GM23338 (cell line): ENCODE results near the gene FARP1.

ENCODE experiments used
- CTCF ChIP-seq, 2 experiments: fragments of 200-600 bp in 1 of 2; sonication (generic) in 1 of 2; conservative IDR thresholded peaks; 2 replicates each; pipeline versions ENCODE4 v1.5.1 to v1.6.1; 2016 to 2017; ENCODE audit warnings: antibody characterized with exemption in 2 of 2, low read depth in 2 of 2, mild to moderate bottlenecking in 2 of 2, moderate library complexity in 1 of 2
- ETS1 ChIP-seq: IDR thresholded peaks from 2 replicates; pipeline ENCODE4 v1.6.1; 2016; ENCODE audit warnings: antibody characterized with exemption
- EZH2 ChIP-seq: fragments of 200-600 bp; sonication (generic); IDR thresholded peaks from one replicate; pipeline ENCODE4 v1.8.0; 2017; ENCODE audit warnings: antibody characterized with exemption, mild to moderate bottlenecking, low read depth; ENCODE audit not compliant: unreplicated experiment
- POLR2AphosphoS5 ChIP-seq: IDR thresholded peaks from 2 replicates; pipeline ENCODE4 v1.6.1; 2016; ENCODE audit warnings: antibody characterized with exemption, low read depth

DNA sequence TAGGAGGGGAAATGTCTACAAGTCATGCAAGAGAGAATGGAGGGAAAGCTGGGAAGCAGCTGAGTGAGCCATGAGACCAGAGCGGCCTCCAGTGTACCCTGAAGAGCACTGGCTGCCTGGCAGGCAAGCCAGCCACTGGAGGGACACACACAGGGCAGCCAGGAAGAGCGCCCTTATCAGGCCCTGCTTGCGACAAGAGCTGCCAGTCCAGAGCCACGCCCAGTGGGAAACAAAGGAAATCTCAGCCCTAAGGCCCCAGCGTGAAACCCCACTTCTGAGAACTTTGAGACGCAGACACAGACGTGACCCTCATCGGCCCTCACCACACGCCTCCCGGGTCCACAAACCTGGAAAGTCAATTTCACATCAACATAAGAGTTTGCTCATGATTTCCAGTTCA is 329.0 kb downstream of the FARP1 start:
- TF ChIP-seq CTCF (conservative IDR thresholded peaks at IDR 0.05; ENCODE audit: low read depth in 2 of 2) = no peak
- TF ChIP-seq ETS1 = no peak
- TF ChIP-seq EZH2 = no peak
- TF ChIP-seq POLR2AphosphoS5 = no peak
